Spleen (tissue), 7 donors: ENCODE data around the gene CTNNA2.

Experiments
- CTCF ChIP-seq, 11 experiments: fragments of 200-600 bp in 7 of 11; fragments of 450-650 bp in 4 of 11; sonication (generic) in 4 of 11; IDR thresholded peaks in 8 of 11; conservative IDR thresholded peaks in 3 of 11; 1 replicate in 7 of 11; 2 replicates in 4 of 11; pipeline versions ENCODE4 v1.4.0 to v1.8.0; 2016 to 2021; ENCODE audit warnings: antibody characterized with exemption in 11 of 11, inconsistent platforms in 4 of 11, mild to moderate bottlenecking in 1 of 11
- POLR2A ChIP-seq, 3 donors: fragments of 450-650 bp; IDR thresholded peaks; one replicate each; pipeline ENCODE4 v1.5.1; 2017; ENCODE audit warnings: antibody characterized with exemption in 3 of 3, mild to moderate bottlenecking in 1 of 3
- POLR2AphosphoS5 ChIP-seq, 3 donors: sonication (generic); formaldehyde crosslinking; IDR thresholded peaks; one replicate each; pipeline ENCODE4 v1.5.1; 2017; ENCODE audit warnings: antibody characterized with exemption in 3 of 3
- donor health status: DM: no; HTN: no; CAD: no; lungs with moderate emphysema.
- donor health status: DM: no; HTN: no; CAD: no.
- donor health status: DM: no; HTN: no; CAD: no.

- no peak for TF ChIP-seq CTCF (IDR thresholded peaks at IDR 0.05 in 8 of 11, conservative IDR thresholded peaks at IDR 0.05 in 3 of 11)
- TF ChIP-seq POLR2A (IDR thresholded peaks at IDR 0.05) = no peak
- no peak for TF ChIP-seq POLR2AphosphoS5 (IDR thresholded peaks at IDR 0.05)
Observed at GRCh38 chr2:80303909-80304837, 791.3 kb downstream of the CTNNA2 start, which contains the start of gene LRRTM1.
